ENCODE data around the gene PDLIM5.

GRCh38 chr4:94690851-94691254 is 239.1 kb downstream of the PDLIM5 start:
- TF ChIP-seq POLR2A (IDR thresholded peaks at IDR 0.05; ENCODE audit: low read depth, low read length) = no peak
- no peak for TF ChIP-seq TAF1 (IDR thresholded peaks at IDR 0.05; ENCODE audit: low read depth, low read length)

Measured in GM12891 (cell line).